HG03520 (cell line): ENCODE measurements around the gene RNF166.

Experiments
- ATAC-seq: cut with Tn5 transposase; IDR thresholded peaks from one replicate; pipeline ENCODE4 v1.9.1; 2021; ENCODE audit warnings: mild to moderate bottlenecking, moderate library complexity; ENCODE audit not compliant: unreplicated experiment

Gene RNF166

DNA sequence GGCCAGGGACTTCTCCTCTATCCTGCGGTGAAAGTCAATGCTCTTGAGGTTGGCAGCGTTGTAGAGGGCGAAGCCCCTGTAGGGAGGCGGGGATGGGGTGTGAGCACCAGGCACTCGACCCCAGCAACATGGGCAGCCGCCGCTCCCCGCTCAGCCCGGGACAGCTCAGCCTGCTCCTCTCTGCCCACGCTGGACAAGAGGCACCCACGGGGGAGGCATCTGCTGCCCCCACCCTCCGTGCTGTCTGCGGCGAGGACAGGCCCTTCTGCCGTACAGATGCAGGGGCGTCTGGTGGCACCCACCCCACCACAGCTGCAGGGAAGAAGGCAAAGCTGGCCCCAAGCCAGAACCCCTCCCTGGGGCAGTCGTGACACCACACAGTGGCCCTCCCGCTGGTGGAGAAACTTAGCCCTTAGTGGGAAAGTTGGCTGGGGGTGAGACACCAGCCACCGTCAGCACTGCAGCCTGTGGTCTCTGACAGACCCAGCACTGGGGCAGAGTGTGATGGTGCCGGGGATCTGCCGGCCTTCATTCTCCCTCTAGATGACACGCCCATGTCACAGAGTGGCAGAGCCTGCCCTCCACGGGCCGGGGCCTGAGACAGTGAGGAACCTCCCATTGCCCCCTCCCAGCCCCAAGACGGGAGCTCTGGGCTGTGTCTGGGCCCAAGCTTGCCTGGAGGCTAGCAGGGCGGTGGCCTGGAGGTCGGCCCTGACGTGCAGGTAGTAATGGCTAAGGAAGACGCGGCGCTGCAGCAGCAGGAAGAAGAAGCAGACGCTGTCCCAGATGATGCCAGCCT lies 19.6 kb upstream of the RNF166 start:
- no peak for ATAC-seq

DNA sequence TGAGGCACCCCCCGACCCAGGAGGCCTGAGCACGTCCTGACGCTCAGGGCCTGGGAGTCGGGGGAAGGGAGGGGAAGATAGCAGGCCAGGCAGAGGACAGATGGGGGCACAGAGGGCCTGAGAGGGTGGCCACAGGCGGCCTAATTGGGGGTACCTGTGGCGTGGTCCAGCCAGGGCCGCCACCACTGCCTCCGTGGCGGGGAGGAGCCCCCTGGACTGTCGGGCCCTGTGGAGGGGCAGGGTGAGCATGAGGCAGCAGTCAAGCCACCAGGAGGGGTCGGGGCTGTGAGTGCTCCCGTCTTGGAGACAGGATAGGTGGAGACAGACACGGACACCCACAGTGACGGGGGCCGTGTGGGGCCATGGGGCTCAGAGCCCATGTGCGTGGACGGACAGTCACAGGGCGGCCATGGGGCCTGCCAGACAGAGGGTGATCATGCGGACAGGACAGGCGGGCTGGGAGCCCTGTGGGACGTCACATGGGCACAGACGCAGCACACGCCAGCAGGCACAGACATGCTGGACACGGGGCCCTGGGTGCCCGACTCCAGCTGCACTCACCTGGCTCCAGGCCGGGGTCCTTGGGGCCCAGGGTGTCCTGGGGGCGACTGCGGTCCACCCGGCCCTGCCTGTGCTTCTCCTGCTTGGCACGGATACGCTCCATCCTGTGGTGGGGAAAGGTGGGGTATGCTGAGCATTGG lies 18.8 kb upstream of the RNF166 start:
- ATAC-seq, result no peak

DNA sequence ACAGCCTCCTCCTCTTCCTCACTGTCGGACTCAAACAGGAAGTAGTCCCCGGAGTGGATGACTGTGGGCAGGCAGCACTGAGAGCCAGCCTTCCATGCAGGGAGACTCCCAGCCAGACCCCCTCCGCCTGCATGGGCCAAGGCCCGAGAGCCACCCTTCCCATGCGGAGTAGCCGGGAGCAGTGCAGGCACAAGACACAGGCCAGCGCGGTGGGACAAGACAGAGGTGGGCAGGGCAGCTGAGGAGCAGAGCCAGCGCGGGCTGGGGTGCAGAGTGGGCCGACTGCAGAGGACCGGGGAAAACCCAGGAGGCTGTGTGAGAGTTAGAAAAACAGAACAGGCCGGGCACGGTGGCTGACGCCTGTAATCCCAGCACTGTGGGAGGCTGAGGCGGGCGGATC lies 17.7 kb upstream of the RNF166 start:
- ATAC-seq, result no peak

DNA sequence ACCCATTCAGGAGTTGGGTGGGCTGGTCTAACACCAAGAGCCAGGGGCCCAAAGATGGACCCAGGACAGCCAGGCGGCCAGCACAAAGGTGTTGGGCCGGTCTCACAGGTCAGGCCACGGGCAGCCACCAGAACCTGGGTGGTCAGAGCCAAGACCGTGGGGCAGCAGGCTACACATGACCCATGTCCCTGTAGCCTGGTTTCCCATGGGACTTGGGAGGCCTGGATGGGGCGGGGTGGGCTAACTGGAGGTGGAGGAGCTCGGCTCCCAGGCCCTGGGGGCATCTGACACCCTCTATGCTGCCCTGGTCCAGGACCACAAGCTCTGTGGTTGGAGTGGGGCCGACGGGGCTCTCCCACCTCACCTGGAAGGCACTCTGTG lies 17.3 kb upstream of the RNF166 start:
- no peak for ATAC-seq

DNA sequence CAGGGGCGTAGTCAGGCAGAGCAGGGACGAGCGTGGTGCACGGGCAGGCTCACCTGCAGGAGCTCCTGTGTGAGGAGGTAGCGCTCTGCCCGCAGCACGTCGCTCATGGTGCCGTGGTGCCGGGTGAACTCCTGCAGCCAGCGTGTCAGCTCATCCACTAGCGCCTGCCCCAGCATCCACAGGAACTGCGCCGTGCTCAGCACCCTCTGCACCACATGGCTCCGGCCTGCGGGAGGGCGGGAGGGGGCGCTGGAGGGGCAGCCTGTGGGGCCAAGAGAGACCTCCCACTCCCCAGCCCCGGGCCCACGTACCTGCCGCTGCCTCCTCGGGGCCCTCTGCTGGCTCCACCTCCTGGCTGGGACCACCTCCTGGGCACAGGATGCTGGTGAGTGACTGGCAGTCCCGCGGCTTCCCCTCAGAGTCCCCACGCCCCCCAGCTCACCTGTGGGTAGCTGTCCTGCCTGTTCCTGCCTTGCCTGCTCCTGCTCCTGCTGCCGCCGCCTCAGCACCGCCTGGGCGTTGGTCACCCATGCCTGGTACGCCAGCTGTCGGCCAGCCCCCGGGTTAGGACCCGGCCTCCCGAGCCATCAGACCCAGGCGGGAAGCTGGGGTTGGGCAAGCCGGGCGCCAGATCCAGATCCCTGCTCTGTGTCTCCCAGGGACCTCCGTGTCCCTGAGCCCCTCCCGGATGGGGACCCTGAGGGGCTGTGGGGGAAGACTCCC lies 16.7 kb upstream of the RNF166 start:
- ATAC-seq, result no peak

DNA sequence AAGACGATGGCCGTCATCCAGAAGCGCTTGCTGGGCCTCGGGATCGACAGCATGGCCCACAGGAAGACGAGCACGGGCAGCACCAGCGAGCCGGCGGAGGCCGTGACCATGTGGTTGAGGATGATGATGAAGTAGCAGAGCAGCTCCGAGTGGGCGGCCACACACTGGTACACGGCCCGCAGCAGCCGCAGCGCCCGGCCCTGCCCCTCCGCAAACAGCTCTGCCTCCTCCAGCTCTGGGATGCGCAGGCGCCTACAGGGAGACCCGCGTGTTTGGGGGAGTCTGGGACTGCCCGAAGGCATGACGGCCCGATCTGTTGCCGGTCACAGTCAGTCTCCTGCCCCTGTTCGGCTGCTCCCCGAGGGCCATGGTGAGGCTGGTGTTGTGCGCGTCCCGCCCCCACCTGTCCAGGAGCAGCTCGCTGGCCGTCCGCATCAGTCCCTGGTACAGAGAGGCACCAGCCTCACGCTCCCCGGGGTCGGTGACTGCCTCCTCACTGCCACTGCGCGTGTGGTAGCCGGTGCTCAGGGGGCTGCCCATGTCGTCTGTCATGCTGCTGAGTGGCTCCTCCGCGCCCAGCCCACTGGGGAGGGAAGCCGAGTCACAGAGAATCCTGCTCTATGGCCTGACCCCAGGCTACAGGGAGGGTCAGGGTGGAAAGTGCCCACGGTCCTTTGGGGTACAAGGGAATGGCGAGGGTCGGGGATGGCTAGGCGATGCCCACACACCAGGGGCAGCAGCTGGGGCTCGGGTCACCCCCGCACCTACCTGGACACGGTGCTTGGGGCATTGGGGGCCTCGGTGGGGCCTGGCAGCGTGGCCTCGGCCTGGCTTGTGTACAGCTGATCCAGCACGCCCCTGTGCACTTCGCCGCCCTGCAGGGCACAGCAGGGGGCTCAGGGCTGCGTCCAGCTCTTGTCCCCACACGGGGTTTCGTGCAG lies 15.9 kb upstream of the RNF166 start:
- no peak for ATAC-seq

DNA sequence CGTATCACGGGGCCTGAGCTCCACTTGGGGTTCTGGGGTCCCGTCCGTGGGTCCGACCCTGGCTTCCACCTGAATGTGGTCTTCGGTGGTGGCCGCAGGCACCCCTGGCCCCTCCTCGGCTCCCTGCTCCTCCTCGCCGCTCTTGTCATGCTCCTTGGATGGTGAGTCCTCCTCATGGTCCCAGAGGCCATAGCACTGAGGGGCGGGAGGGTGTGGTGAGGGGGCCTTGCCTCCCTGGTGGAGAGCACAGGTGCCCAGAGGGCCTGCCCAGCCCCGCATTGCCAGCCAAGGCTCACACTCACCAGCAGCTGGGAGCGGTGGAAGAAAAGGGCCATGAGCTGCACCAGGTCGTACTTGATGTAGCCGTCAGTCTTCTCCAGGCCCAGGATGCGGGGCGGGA lies 15.0 kb upstream of the RNF166 start:
- no peak for ATAC-seq

DNA sequence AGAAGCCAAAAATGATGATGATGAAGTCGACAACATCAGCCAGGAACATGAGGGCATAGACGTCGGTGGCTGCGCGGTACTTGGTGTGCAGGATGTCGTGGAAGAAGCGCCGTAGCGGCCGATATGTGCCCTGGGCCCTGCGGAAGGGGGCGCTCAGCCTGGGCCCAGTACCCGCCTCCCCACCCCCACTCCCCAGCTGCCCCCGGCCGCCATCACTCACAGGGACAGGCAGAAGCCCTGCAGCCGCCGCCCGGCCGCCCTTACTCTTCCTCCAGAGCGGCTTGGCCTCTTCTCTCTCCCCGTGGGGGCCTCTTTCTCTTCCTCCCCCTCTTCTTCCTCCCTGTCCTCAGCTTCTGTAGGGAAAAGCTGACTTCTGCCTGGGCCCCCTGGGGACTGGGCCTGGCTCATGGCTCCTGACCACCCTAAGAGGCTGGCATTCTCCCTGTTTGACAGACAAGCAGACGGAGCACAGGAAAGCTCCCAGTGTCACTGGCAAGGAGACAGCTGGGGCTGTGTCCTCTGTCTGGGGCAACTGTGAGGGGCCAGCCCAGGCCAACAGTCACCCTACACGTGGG lies 14.3 kb upstream of the RNF166 start:
- ATAC-seq, result no peak

DNA sequence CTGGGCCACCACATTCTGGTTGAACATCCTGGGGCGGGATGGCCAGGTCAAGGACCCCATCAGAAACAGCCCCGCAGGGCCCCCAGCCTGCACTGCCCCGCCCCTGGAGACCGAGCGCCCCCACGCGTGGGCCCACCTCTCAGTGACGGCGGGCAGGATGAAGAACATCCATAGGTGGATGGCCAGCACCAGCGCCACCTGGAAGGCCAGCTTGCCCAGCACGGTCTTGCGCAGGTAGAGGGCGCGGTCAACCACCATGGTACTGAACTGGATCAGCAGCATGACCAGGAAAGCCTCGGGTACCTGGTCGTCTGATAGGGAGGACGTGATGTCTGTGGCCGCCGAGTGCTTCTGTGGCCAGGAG lies 13.7 kb upstream of the RNF166 start:
- ATAC-seq, result no peak

DNA sequence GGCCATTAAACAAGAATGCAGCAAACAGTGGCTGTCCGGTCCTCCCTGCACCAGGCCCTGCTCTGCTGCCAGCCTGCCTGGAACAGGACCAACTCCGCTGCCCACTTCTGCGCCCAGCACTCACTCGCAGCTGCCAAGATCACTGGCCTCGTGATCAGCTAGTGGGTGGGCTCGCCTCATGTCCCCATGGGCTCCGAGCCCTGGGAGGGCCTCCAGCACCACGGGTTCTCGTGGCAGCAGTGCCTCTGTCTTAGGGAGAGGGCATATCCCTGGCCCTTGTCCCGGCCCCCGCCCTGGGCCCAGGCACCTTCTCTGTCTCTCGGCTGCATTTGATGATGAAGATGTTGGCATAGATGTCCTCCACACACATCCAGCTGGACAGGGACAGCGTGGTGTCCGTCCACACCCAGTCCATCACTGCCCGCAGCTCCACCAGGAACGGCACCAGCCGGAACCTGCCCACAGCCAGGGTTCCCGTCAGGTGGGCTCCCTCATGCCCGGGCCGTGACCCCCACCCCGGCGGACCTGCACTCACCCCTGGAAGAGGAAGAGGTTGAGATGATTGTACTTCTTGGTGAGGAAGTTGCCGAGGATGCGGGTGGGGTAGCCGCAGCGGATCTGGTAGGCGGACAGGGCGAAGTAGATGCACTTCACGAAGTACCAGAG lies 13.2 kb upstream of the RNF166 start:
- no peak for ATAC-seq

GRCh38 chr16:88718178-88718577 lies 12.0 kb upstream of the RNF166 start:
- no peak for ATAC-seq

- no peak for ATAC-seq
These were observed 10.4 kb upstream of the RNF166 start for GRCh38 chr16:88716601-88717001.

DNA sequence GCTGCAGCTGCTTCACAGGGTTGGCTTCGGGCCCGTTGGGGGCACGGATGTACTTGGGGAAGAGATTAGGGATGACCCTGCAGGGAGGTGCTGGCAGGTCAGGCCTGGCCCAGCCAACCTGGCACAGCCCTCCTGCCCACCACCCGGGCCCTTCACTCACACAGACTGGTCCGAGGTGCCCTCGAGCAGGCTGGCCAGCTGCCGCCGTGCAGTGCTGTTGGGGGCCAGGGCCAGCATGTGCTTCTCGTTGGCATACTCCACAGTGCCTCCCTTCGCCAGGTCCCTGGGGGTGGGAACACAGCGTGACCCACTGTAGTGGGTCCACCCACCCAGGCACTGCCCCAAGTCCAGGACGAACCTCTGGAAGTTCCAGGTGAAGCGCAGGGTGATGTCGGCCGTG lies 10.0 kb upstream of the RNF166 start:
- ATAC-seq, result no peak

- no peak for ATAC-seq
These were observed 9.3 kb upstream of the RNF166 start for GRCh38 chr16:88715312-88716190.

- no peak for ATAC-seq
These were observed 8.5 kb upstream of the RNF166 start for GRCh38 chr16:88714420-88715302.

DNA sequence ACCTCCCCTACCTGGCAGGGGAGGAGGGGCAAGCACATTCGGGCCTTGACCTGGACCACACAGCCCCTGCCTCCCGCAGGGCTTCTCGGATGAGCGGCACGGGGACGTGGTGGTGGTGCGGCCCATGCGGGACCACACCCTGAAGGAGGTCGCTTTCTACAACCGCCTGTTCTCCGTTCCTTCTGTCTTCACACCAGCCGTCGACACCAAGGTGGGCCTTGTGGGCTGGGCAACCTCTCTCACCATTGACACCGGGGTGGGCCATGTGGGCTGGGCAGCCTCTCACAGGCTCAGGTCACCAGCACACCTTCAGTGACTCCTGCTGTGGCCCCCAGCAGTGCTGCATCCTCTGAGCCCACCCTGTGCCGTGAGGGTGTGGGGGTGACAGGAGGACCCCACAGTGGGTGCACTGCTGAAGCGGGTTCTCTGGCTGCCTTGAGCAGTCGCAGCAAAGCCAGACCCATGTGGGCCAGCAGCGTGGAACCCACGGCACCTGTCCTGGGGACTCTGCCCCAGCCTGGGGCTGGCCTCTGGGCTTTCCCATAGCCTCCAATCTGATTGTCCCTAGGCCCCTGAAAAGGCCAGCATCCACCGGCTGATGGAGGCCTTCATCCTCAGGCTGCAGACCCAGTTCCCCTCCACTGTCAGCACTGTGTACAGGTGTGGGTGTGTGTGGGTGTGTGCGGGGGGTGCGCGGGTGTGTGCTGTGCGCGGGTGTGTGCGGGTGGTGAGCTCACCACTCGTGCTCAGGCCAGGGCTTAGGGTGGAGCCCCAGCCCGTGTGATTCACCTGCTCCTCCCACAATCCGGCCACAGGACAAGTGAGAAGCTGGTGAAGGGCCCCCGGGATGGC lies 7.6 kb upstream of the RNF166 start:
- ATAC-seq, result no peak

GRCh38 chr16:88713054-88713453 lies 6.8 kb upstream of the RNF166 start:
- ATAC-seq, result no peak
